CD1c-positive myeloid dendritic cell (primary cell): ENCODE data around the gene PLS3.

ENCODE experiments used
- DNase-seq: peaks from one replicate; pipeline ENCODE4 v3.0.0-alpha.2; 2016; ENCODE audit errors: extremely low spot score

PLS3 gene

GRCh38 chrX:115694028-115694427 is 133.1 kb downstream of the PLS3 start:
- DNase-seq = no peak

GRCh38 chrX:115696039-115696438 is 135.1 kb downstream of the PLS3 start:
- DNase-seq = no peak

- no peak for DNase-seq
Observed at GRCh38 chrX:115696939-115697338, 136.0 kb downstream of the PLS3 start.

GRCh38 chrX:115697806-115698205 is 136.8 kb downstream of the PLS3 start:
- no peak for DNase-seq
